Gastroesophageal sphincter (tissue), 3 donors: ENCODE data around the gene BCL6.

Source experiments
- CTCF ChIP-seq, 4 experiments: fragments of 200-600 bp in 2 of 4; fragments of 450-650 bp in 2 of 4; sonication (generic) in 1 of 4; IDR thresholded peaks; one replicate each; pipeline ENCODE4 v1.5.1; 2017 to 2019; ENCODE audit warnings: antibody characterized with exemption in 4 of 4, mild to moderate bottlenecking in 2 of 4, moderate library complexity in 2 of 4
- POLR2A ChIP-seq, 2 donors: fragments of 450-650 bp; IDR thresholded peaks; one replicate each; pipeline ENCODE4 v1.6.1; 2017; ENCODE audit warnings: antibody characterized with exemption in 2 of 2, mild to moderate bottlenecking in 2 of 2, moderate library complexity in 1 of 2
- POLR2AphosphoS5 ChIP-seq: sonication (generic); formaldehyde crosslinking; IDR thresholded peaks from one replicate; pipeline ENCODE4 v1.6.1; 2017; ENCODE audit warnings: antibody characterized with exemption

- TF ChIP-seq CTCF (IDR thresholded peaks at IDR 0.05) (no peak), POLR2AphosphoS5 (no peak), POLR2A (IDR thresholded peaks at IDR 0.05) (no peak)
These were observed 45.0 kb downstream of the BCL6 start for GRCh38 chr3:187700249-187700648.
